MM.1S (cell line): Measurements from ENCODE around the gene ALDH3B2.
A peak's percentile ranks its signal among the peaks of the same experiment; 100 is the strongest.

Experiments used
- DNase-seq: peaks from one replicate; pipeline ENCODE4 v3.0.0-alpha.2; 2015
- H2AFZ ChIP-seq: fragments of 300-600 bp; sonication (generic); 2 replicates; pipeline ENCODE4 v1.6.0; 2016; ENCODE audit warnings: antibody characterized with exemption, low read length
- H3F3A ChIP-seq: fragments of 300-600 bp; sonication (generic); 2 replicates; pipeline ENCODE4 v1.6.1; 2016; ENCODE audit warnings: mild to moderate bottlenecking, antibody characterized with exemption, low read length, moderate library complexity, mixed read lengths; ENCODE audit not compliant: insufficient read depth
- H3K27ac ChIP-seq: fragments of 300-600 bp; sonication (generic); 2 replicates; pipeline ENCODE4 v1.5.1; 2016; ENCODE audit warnings: mild to moderate bottlenecking, low read length
- H3K27me3 ChIP-seq: fragments of 300-600 bp; sonication (generic); replicated peaks from 2 replicates; pipeline ENCODE4 v1.6.0; 2016; ENCODE audit warnings: low read length; ENCODE audit not compliant: insufficient read depth
- H3K36me3 ChIP-seq: fragments of 300-600 bp; sonication (generic); replicated peaks from 2 replicates; pipeline ENCODE4 v1.6.1; 2016; ENCODE audit warnings: mild to moderate bottlenecking, low read length, mixed read lengths; ENCODE audit not compliant: insufficient read depth
- H3K4me1 ChIP-seq: fragments of 300-600 bp; sonication (generic); 2 replicates; pipeline ENCODE4 v1.6.1; 2016; ENCODE audit warnings: low read length, mixed read lengths
- H3K4me2 ChIP-seq: fragments of 300-600 bp; sonication (generic); 2 replicates; pipeline ENCODE4 v1.6.0; 2016; ENCODE audit warnings: low read depth, low read length
- H3K4me3 ChIP-seq: fragments of 300-600 bp; sonication (generic); 2 replicates; pipeline ENCODE4 v1.5.1; 2016; ENCODE audit warnings: low read length, mixed read lengths
- H3K79me2 ChIP-seq: fragments of 300-600 bp; sonication (generic); 2 replicates; pipeline ENCODE4 v1.6.1; 2016; ENCODE audit warnings: mixed run types, low read length, mixed read lengths
- H3K9ac ChIP-seq: fragments of 300-600 bp; sonication (generic); 2 replicates; pipeline ENCODE4 v1.6.1; 2016; ENCODE audit warnings: low read length, mixed read lengths
- H3K9me2 ChIP-seq: fragments of 300-600 bp; sonication (generic); replicated peaks from 2 replicates; pipeline ENCODE4 v1.6.1; 2016; ENCODE audit warnings: mild to moderate bottlenecking, low read length, mixed read lengths; ENCODE audit not compliant: insufficient read depth
- H3K9me3 ChIP-seq: fragments of 300-600 bp; sonication (generic); replicated peaks from 2 replicates; pipeline ENCODE4 v1.6.1; 2016; ENCODE audit warnings: mild to moderate bottlenecking, low read length, mixed read lengths; ENCODE audit not compliant: insufficient read depth
- H4K20me1 ChIP-seq: fragments of 300-600 bp; sonication (generic); 2 replicates; pipeline ENCODE4 v1.6.1; 2016; ENCODE audit warnings: mild to moderate bottlenecking, low read length, moderate library complexity, mixed read lengths; ENCODE audit not compliant: insufficient read depth
- EZH2 ChIP-seq: fragments of 300-600 bp; sonication (generic); optimal IDR thresholded peaks from 2 replicates; pipeline ENCODE3; 2017; ENCODE audit warnings: low read depth, mild to moderate bottlenecking, antibody characterized with exemption, low read length, mixed read lengths
- EZH2phosphoT487 ChIP-seq: fragments of 300-600 bp; sonication (generic); IDR thresholded peaks from 2 replicates; pipeline ENCODE4 v1.6.1; 2018; ENCODE audit warnings: antibody characterized with exemption, low read length
- TF ChIP-seq, protein P1 (sequence below): fragments of 300-600 bp; sonication (generic); IDR thresholded peaks from 2 replicates; pipeline ENCODE4 v1.5.1; 2016; ENCODE audit warnings: antibody characterized with exemption, low read length, mixed read lengths

ALDH3B2 gene

DNA sequence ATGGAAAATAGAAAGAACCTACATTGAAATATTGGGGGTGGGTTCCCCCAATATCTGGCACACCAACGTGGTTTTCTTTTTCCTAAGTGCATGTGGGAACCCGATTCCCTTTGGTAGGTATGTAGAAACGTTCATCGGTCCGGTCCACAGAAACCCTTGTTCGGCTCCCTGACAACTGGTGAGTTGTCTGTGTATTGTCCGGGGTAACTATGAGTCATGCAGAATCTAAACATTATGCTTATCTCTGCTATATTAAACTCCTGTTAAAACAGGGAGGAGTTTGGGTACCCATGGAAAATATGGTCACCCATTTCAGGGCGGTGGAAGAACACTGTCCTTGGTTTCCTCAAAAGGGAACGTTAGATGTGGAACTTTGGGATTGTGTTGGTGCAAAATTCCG, 25.1 kb upstream of the ALDH3B2 start:
- Histone ChIP-seq H3K4me1 (no peaks in the 10 kb centered on the region), H3K9ac (no peak overlapping the region), H3K79me2 (no peaks in the 10 kb centered on the region), H2AFZ (no peak overlapping the region), H3F3A (no peaks in the 10 kb centered on the region), H3K9me3 (no peaks in the 10 kb centered on the region), H3K4me3 (no peak overlapping the region), H3K4me2 (no peak overlapping the region), H3K27ac (no peak overlapping the region), H4K20me1 (no peaks in the 10 kb centered on the region), H3K36me3 (no peaks in the 10 kb centered on the region), H3K27me3 (no peaks in the 10 kb centered on the region; the same call in 1 of the 2 replicates), H3K9me2 (no peaks in the 10 kb centered on the region)
- DNase-seq, result no peak
- TF ChIP-seq EZH2 (no peak), EZH2phosphoT487 (no peak)
- TF ChIP-seq, protein P1, sequence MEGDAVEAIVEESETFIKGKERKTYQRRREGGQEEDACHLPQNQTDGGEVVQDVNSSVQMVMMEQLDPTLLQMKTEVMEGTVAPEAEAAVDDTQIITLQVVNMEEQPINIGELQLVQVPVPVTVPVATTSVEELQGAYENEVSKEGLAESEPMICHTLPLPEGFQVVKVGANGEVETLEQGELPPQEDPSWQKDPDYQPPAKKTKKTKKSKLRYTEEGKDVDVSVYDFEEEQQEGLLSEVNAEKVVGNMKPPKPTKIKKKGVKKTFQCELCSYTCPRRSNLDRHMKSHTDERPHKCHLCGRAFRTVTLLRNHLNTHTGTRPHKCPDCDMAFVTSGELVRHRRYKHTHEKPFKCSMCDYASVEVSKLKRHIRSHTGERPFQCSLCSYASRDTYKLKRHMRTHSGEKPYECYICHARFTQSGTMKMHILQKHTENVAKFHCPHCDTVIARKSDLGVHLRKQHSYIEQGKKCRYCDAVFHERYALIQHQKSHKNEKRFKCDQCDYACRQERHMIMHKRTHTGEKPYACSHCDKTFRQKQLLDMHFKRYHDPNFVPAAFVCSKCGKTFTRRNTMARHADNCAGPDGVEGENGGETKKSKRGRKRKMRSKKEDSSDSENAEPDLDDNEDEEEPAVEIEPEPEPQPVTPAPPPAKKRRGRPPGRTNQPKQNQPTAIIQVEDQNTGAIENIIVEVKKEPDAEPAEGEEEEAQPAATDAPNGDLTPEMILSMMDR, result no peak

DNA sequence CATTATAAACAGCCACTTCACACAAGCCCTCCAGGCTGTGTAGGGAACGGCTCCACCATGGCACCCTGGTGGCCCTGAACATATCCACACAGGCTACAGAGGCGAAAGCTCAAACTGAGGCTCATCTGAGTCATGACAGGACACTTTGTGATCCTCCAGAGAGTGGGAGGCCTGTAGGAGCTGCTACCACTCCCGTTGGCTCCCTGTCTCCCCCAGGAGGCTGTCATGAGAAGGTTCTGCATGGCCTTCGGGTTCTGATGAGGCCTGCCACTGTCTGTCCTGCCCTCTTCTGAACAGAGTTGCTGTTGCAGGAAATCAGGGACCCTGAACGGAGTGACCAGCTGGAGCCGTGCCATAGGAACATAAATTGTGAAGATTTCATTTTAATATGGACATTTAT, 23.8 kb upstream of the ALDH3B2 start:
- no peak overlapping the region for H3K4me2 ChIP-seq
- no peaks in the 10 kb centered on the region for H4K20me1 ChIP-seq
- no peak overlapping the region for H3K9ac ChIP-seq
- H3K36me3 ChIP-seq, result no peaks in the 10 kb centered on the region
- no peak overlapping the region for H3K27ac ChIP-seq
- peak; percentile 40 for DNase-seq
- no peak overlapping the region for H3K4me3 ChIP-seq
- TF ChIP-seq EZH2 (no peak), EZH2phosphoT487 (no peak)
- TF ChIP-seq, protein P1, result peak; percentile 47
- no peak overlapping the region for H2AFZ ChIP-seq
- no peaks in the 10 kb centered on the region for H3K9me3 ChIP-seq
- H3K9me2 ChIP-seq, result no peaks in the 10 kb centered on the region
- no peaks in the 10 kb centered on the region; the same call in 1 of the 2 replicates for H3K27me3 ChIP-seq
- H3F3A ChIP-seq, result no peaks in the 10 kb centered on the region
- no peaks in the 10 kb centered on the region for H3K4me1 ChIP-seq
- no peaks in the 10 kb centered on the region for H3K79me2 ChIP-seq

DNA sequence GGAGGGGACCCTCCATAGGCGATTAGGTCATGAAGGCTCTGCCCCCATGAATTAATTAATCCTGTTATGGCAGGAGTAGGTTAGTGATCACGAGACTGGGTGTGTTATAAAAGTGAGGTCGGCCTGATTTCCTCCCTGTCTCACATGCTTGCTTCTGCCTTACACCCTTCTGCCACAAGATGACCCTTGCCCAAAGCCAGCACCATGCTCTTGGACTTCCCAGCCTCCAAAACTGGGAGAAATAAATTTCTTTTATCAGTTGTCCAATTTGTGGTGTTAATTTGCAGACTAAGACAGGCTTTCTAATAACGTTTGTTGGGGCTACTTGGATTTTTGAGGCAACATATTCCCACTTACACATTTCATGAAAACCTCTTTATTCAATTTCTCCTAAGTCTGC, 23.4 kb upstream of the ALDH3B2 start:
- H4K20me1 ChIP-seq, result no peaks in the 10 kb centered on the region
- no peak overlapping the region for H3K9ac ChIP-seq
- no peaks in the 10 kb centered on the region for H3K9me2 ChIP-seq
- H3K36me3 ChIP-seq, result no peaks in the 10 kb centered on the region
- no peaks in the 10 kb centered on the region for H3K79me2 ChIP-seq
- H3K27ac ChIP-seq, result no peak overlapping the region
- no peaks in the 10 kb centered on the region for H3K4me1 ChIP-seq
- DNase-seq, result no peak
- H2AFZ ChIP-seq, result no peak overlapping the region
- no peaks in the 10 kb centered on the region; the same call in 1 of the 2 replicates for H3K27me3 ChIP-seq
- no peak overlapping the region for H3K4me3 ChIP-seq
- H3F3A ChIP-seq, result no peaks in the 10 kb centered on the region
- TF ChIP-seq EZH2, result no peak
- TF ChIP-seq, protein P1, result no peak
- no peak for TF ChIP-seq EZH2phosphoT487
- no peak overlapping the region for H3K4me2 ChIP-seq
- H3K9me3 ChIP-seq, result no peaks in the 10 kb centered on the region
